Muscle layer of colon (tissue), 2 donors: ENCODE results near the gene GRIP1.
A peak's percentile ranks its signal among the peaks of the same experiment; 100 is the strongest.

Experiments used
- H3K27ac ChIP-seq: one replicate; pipeline ENCODE4 v1.7.0; 2013; ENCODE audit warnings: low read depth, mild to moderate bottlenecking, low read length, moderate library complexity
- H3K27me3 ChIP-seq, 2 donors: one replicate each; pipeline ENCODE4 v1.7.0; 2013; ENCODE audit warnings: low read length in 2 of 2, mild to moderate bottlenecking in 2 of 2; ENCODE audit not compliant: insufficient read depth in 2 of 2, control insufficient read depth in 1 of 2
- H3K36me3 ChIP-seq: one replicate; pipeline ENCODE4 v1.7.0; 2013; ENCODE audit warnings: mild to moderate bottlenecking, low read length; ENCODE audit not compliant: insufficient read depth
- H3K4me1 ChIP-seq: one replicate; pipeline ENCODE4 v1.7.0; 2013; ENCODE audit warnings: mild to moderate bottlenecking, low read length; ENCODE audit not compliant: insufficient read depth
- H3K4me3 ChIP-seq, 2 donors: one replicate each; pipeline ENCODE4 v1.7.0; 2013; ENCODE audit warnings: low read length in 2 of 2, low read depth in 1 of 2, mild to moderate bottlenecking in 1 of 2, moderate library complexity in 1 of 2
- H3K9ac ChIP-seq: one replicate; pipeline ENCODE4 v1.7.0; 2013; ENCODE audit warnings: low read length
- H3K9me3 ChIP-seq: one replicate; pipeline ENCODE4 v1.7.0; 2013; ENCODE audit warnings: mild to moderate bottlenecking, low read length
- donor health status: abdominal sarcoma.
- donor health status: Adenocarcinoma of cecum.

The GRIP1 gene

GRCh38 chr12:66678338-66679275, at the start of gene GRIP1:
Gene GRIP1, minus strand, starts transcription at chr12:66679076. Its CDS starts 172 bp downstream, at chr12:66678904.
- Histone ChIP-seq H3K4me1 (peaks cover 13% of the 10 kb centered on the region), H3K27ac (no peak within 1 kb of the TSS), H3K36me3 (no peaks in the 10 kb centered on the region), H3K9ac (no peak within 1 kb of the TSS), H3K27me3 (no peaks in the 10 kb centered on the region), H3K9me3 (no peaks in the 10 kb centered on the region), H3K4me3 (peak within 1 kb of the TSS; percentile 5 to 32)

- Histone ChIP-seq H3K27me3 (no peaks in the 10 kb centered on the region), H3K9me3 (no peaks in the 10 kb centered on the region), H3K27ac (no peak overlapping the region), H3K36me3 (no peaks in the 10 kb centered on the region), H3K9ac (no peak overlapping the region), H3K4me3 (no peak overlapping the region), H3K4me1 (peaks cover 5% of the 10 kb centered on the region)
Measured at GRCh38 chr12:66726556-66726955, 47.7 kb upstream of the GRIP1 start.

GRCh38 chr12:66725031-66725430, 46.2 kb upstream of the GRIP1 start:
- no peak overlapping the region for H3K9ac ChIP-seq
- H3K9me3 ChIP-seq: no peaks in the 10 kb centered on the region
- no peak overlapping the region for H3K27ac ChIP-seq
- H3K36me3 ChIP-seq: no peaks in the 10 kb centered on the region
- peaks cover 5% of the 10 kb centered on the region for H3K4me1 ChIP-seq
- H3K27me3 ChIP-seq: no peaks in the 10 kb centered on the region
- no peak overlapping the region for H3K4me3 ChIP-seq

GRCh38 chr12:66724616-66725015, 45.7 kb upstream of the GRIP1 start:
- no peak overlapping the region for H3K4me3 ChIP-seq
- no peak overlapping the region for H3K9ac ChIP-seq
- no peak overlapping the region for H3K27ac ChIP-seq
- H3K4me1 ChIP-seq: peaks cover 5% of the 10 kb centered on the region
- no peaks in the 10 kb centered on the region for H3K9me3 ChIP-seq
- H3K36me3 ChIP-seq: no peaks in the 10 kb centered on the region
- no peaks in the 10 kb centered on the region for H3K27me3 ChIP-seq

DNA sequence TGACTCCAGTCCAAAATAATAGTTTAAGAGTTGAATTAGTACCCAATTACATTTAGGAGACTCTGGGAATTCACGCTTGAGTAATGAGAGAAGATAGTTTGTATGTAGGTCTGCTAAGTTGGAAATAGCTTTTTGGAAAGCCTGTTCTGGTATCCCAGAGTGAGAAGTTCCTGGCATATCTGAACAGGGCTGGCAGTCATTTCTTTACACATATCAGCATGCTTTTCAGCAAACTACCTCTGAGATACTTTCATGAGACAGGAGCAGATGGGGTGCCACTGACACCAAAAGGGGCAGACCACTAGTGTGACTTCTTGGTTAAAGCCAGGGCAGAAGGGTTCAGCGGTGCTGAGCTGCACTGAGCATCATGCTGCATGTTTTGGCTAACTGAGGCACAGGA, 45.1 kb upstream of the GRIP1 start:
- Histone ChIP-seq H3K4me3 (no peak overlapping the region), H3K9me3 (no peaks in the 10 kb centered on the region), H3K4me1 (peaks cover 5% of the 10 kb centered on the region), H3K27me3 (no peaks in the 10 kb centered on the region), H3K27ac (no peak overlapping the region), H3K36me3 (no peaks in the 10 kb centered on the region), H3K9ac (no peak overlapping the region)

- H3K4me3 ChIP-seq: no peak overlapping the region
- no peak overlapping the region for H3K9ac ChIP-seq
- H3K4me1 ChIP-seq: no peaks in the 10 kb centered on the region
- no peaks in the 10 kb centered on the region for H3K36me3 ChIP-seq
- no peaks in the 10 kb centered on the region for H3K9me3 ChIP-seq
- H3K27me3 ChIP-seq: no peaks in the 10 kb centered on the region
- H3K27ac ChIP-seq: no peak overlapping the region
Measured at GRCh38 chr12:66719862-66720261, 41.0 kb upstream of the GRIP1 start.

DNA sequence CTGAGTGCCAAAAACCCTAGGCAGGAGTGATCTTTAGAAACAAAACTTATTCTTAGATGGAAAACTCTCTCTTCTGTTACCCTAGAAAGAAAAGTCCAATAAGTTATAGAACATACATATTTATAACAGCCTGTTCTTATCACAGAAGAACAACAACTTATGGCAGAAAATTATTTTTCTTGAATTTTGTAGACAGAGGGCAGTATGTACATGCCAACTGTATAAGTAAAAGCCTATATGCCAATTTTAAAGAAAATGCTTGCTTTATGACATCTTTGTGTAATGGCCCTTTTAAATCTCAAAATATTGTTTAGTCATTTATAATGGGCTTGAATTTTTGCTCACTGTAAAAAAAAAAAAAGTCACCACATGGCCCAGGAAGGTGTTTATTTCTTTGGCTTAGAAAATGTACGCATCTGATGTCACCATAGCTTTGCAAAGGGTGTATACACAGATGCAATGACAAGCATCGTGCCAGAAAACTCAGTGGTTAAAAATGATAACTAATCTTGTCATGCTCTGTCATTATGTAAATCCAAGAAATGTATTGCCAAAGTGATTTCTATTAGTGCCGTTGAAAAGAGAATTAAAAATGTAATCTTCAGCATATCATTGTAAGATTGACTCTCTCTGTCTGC, 38.3 kb upstream of the GRIP1 start:
- H3K36me3 ChIP-seq: no peaks in the 10 kb centered on the region
- no peaks in the 10 kb centered on the region for H3K9me3 ChIP-seq
- no peaks in the 10 kb centered on the region for H3K27me3 ChIP-seq
- H3K9ac ChIP-seq: no peak overlapping the region
- H3K27ac ChIP-seq: no peak overlapping the region
- H3K4me1 ChIP-seq: no peaks in the 10 kb centered on the region
- no peak overlapping the region for H3K4me3 ChIP-seq

- H3K4me1 ChIP-seq: no peaks in the 10 kb centered on the region
- H3K27me3 ChIP-seq: no peaks in the 10 kb centered on the region
- no peak overlapping the region for H3K9ac ChIP-seq
- H3K36me3 ChIP-seq: no peaks in the 10 kb centered on the region
- no peaks in the 10 kb centered on the region for H3K9me3 ChIP-seq
- H3K27ac ChIP-seq: no peak overlapping the region
- no peak overlapping the region for H3K4me3 ChIP-seq
Measured at GRCh38 chr12:66716522-66716921, 37.6 kb upstream of the GRIP1 start.

DNA sequence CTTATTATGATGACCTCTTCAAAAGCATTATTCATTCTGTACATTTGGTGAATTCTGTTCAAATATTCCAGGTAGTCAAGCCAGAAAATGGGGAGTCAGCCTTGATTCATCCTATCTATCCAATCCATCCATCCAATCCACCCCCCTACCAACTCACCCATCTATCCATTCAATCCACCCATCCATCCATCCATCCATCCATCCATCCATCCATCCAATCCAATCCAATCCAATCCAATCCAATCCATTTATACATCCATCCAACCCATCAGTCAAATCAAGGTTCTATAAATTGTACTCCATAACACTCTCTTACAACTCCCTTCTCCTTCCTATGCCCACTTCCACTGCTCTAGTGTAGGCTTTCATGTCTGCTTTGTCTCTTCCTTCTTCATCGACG, 35.8 kb upstream of the GRIP1 start:
- no peaks in the 10 kb centered on the region for H3K27me3 ChIP-seq
- H3K4me1 ChIP-seq: no peaks in the 10 kb centered on the region
- no peak overlapping the region for H3K27ac ChIP-seq
- H3K36me3 ChIP-seq: no peaks in the 10 kb centered on the region
- H3K9me3 ChIP-seq: no peaks in the 10 kb centered on the region
- no peak overlapping the region for H3K9ac ChIP-seq
- H3K4me3 ChIP-seq: no peak overlapping the region

DNA sequence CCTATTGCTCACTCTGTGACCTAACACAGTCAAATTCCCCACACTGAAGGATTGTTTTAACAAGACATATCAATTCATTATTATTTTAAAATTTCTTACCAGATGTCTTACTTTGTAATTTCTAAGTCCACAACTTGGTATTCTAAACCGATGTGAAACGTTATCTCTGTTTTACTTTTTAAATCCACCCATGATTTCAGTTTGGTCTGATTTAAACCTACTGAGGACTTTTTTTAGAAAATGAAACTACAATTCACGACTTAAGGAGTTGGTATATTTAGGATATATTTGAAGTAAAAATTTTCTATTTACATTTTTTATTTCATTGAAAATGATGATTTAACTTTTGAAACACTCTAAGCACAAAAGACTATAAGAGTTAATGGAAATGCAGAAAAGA, 35.1 kb upstream of the GRIP1 start:
- no peak overlapping the region for H3K9ac ChIP-seq
- no peak overlapping the region for H3K27ac ChIP-seq
- H3K4me3 ChIP-seq: no peak overlapping the region
- H3K4me1 ChIP-seq: no peaks in the 10 kb centered on the region
- no peaks in the 10 kb centered on the region for H3K36me3 ChIP-seq
- no peaks in the 10 kb centered on the region for H3K9me3 ChIP-seq
- H3K27me3 ChIP-seq: no peaks in the 10 kb centered on the region

GRCh38 chr12:66709893-66710292, 31.0 kb upstream of the GRIP1 start:
- no peak overlapping the region for H3K27ac ChIP-seq
- H3K36me3 ChIP-seq: no peaks in the 10 kb centered on the region
- no peaks in the 10 kb centered on the region for H3K4me1 ChIP-seq
- H3K9ac ChIP-seq: no peak overlapping the region
- no peaks in the 10 kb centered on the region for H3K9me3 ChIP-seq
- H3K27me3 ChIP-seq: no peaks in the 10 kb centered on the region
- no peak overlapping the region for H3K4me3 ChIP-seq

DNA sequence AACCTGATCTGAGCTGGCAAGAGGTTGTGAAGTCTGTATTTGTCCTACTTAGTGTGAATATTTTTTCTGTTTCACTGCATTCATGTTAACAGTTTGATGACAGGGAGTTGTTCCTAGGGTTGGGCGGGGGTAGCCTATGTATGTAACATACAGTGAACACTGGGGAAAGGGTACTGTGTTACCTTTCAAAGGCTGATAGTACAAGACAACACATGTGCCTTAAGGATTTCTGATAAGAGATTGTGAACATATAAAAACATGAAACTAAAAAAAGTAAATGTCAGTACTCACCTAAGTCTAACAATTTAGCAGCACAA, 30.5 kb upstream of the GRIP1 start:
- Histone ChIP-seq H3K9ac (no peak overlapping the region), H3K36me3 (no peaks in the 10 kb centered on the region), H3K27me3 (no peaks in the 10 kb centered on the region), H3K27ac (no peak overlapping the region), H3K4me1 (no peaks in the 10 kb centered on the region), H3K4me3 (no peak overlapping the region), H3K9me3 (no peaks in the 10 kb centered on the region)
